ENCODE measurements around the gene ZSCAN21. TPM values are rescaled to one million over a fixed set of nuclear protein-coding genes. Genes with fewer than 3 reads are reported as not detected.

ZSCAN21 gene
- total and polyA plus RNA-seq, 10 of the 15 experiments (the other 5 are each of a cell fraction or from before 2014, with no cell fraction given) = 1.9 to 9.6 (median 7.1) TPM

DNA sequence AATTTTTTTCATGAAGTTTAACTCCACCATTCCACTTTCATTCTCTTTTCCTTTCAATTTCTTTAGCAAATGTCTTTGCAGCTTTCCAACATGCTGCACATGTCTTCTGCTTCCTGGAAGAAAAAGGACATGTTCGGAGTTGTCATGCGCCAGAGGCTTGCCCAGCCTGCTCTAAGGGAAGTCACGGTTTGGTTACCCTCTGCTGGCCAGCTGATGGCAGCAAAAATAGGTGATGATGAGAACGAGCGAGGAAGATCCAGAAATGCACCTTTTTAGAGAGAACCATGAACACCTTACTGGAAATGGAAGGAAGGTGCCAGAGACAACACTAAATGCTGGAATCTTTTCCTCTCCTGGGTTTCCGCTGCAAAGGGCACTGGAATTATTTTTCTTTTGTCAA is 4.9 kb upstream of the ZSCAN21 start:
- no peak overlapping the region for H3K4me2 ChIP-seq (ENCODE audit: control insufficient read depth, insufficient read depth)
- H3K9me3 ChIP-seq (replicated peaks; ENCODE audit: control insufficient read depth, insufficient read depth, low read length) = no peaks in the 10 kb centered on the region; the same call in 2 of the 3 replicates
- TF ChIP-seq PAX5 (IDR thresholded peaks at IDR 0.05; ENCODE audit: borderline replicate concordance, low read depth, low read length) = peak; percentile 49; the same call in 1 of the 2 replicates
- TF ChIP-seq, protein P1, sequence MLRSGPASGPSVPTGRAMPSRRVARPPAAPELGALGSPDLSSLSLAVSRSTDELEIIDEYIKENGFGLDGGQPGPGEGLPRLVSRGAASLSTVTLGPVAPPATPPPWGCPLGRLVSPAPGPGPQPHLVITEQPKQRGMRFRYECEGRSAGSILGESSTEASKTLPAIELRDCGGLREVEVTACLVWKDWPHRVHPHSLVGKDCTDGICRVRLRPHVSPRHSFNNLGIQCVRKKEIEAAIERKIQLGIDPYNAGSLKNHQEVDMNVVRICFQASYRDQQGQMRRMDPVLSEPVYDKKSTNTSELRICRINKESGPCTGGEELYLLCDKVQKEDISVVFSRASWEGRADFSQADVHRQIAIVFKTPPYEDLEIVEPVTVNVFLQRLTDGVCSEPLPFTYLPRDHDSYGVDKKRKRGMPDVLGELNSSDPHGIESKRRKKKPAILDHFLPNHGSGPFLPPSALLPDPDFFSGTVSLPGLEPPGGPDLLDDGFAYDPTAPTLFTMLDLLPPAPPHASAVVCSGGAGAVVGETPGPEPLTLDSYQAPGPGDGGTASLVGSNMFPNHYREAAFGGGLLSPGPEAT (IDR thresholded peaks at IDR 0.05; ENCODE audit: low read depth) = no peak
- TF ChIP-seq, protein P2, sequence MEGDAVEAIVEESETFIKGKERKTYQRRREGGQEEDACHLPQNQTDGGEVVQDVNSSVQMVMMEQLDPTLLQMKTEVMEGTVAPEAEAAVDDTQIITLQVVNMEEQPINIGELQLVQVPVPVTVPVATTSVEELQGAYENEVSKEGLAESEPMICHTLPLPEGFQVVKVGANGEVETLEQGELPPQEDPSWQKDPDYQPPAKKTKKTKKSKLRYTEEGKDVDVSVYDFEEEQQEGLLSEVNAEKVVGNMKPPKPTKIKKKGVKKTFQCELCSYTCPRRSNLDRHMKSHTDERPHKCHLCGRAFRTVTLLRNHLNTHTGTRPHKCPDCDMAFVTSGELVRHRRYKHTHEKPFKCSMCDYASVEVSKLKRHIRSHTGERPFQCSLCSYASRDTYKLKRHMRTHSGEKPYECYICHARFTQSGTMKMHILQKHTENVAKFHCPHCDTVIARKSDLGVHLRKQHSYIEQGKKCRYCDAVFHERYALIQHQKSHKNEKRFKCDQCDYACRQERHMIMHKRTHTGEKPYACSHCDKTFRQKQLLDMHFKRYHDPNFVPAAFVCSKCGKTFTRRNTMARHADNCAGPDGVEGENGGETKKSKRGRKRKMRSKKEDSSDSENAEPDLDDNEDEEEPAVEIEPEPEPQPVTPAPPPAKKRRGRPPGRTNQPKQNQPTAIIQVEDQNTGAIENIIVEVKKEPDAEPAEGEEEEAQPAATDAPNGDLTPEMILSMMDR (IDR thresholded peaks at IDR 0.05 in 2 of 3, conservative IDR thresholded peaks at IDR 0.05 in 1 of 3; ENCODE audit: control insufficient read depth in 2 of 3, extremely low read depth in 1 of 3, insufficient read depth in 1 of 3, low read depth in 3 of 3, low read length in 3 of 3) = peak; percentile 16 to 36 (median 22); a peak in 3 of 6 replicates
- FAIRE-seq = no peak
- WGBS (ENCODE audit: insufficient coverage, insufficient replicate concordance, low lambda C conversion rate, missing lambda C conversion rate) = 21% methylated on average over 6 of the region's 6 CpGs
- no peaks in the 10 kb centered on the region for H4K20me1 ChIP-seq (ENCODE audit: control insufficient read depth, insufficient read depth)
- H3K79me2 ChIP-seq (ENCODE audit: control insufficient read depth, insufficient read depth, low read length) = no peaks in the 10 kb centered on the region
- ChIA-PET CTCF (interaction anchor here (0.6 to 1.3 kb wide), 4 partner anchors 19 to 76 kb away, joined by 3 to 5 read pairs (median 4); no protein-coding TSS in a partner anchor), POLR2A (interaction anchor here (0.6 to 0.7 kb wide), 3 partner anchors 9 to 827 kb away, joined by 3 to 7 read pairs (median 6); no protein-coding TSS in a partner anchor), SMC1A (ENCODE audit: uncharacterized antibody, unreplicated experiment) (no interaction called here), RAD21 (ENCODE audit: unreplicated experiment) (no interaction called here)
- no TSS peak for BruUV-seq (replicated peaks)
- H3K36me3 ChIP-seq (ENCODE audit: control insufficient read depth in 2 of 2, insufficient read depth in 2 of 2, low read length in 1 of 2) = no peaks in the 10 kb centered on the region
- in situ Hi-C loops (cut with MboI) (no loop called here), intact Hi-C loops (cut with micrococcal nuclease; ENCODE audit: unreplicated experiment) (loop anchor here (5.0 kb wide), 1 partner anchor 127 kb away; the partner anchor contains the start of gene TRIM4)
- no peak overlapping the region for H2AFZ ChIP-seq (ENCODE audit: control insufficient read depth, low read depth, low read length)
- no peak overlapping the region for H3K27ac ChIP-seq (ENCODE audit: control insufficient read depth, insufficient read depth)
- no peaks in the 10 kb centered on the region for H3K4me1 ChIP-seq (ENCODE audit: control insufficient read depth, insufficient read depth, low read length)
- peak; percentile 51 for ATAC-seq
- no peak overlapping the region for H3K9ac ChIP-seq (ENCODE audit: control insufficient read depth, insufficient read depth, low read length)
- no peaks in the 10 kb centered on the region for H3K27me3 ChIP-seq (replicated peaks in 1 of 2; ENCODE audit: control insufficient read depth in 2 of 2, insufficient read depth in 2 of 2, low read length in 1 of 2)
- H3K4me3 ChIP-seq = no peak overlapping the region
- peak; percentile 11 for DNase-seq (ENCODE audit: low read depth, low spot score)

Measured in GM12878 (cell line).